Mesothelial cell of epicardium (in vitro differentiated cells): ENCODE data around the gene TMEM141. TPM values are rescaled to one million over a fixed set of nuclear protein-coding genes. Genes with fewer than 3 reads are reported as not detected.
A peak's percentile ranks its signal among the peaks of the same experiment; 100 is the strongest.
"Not testable (repeated sequence)": the region's sequence is repeated elsewhere in the genome, so short reads cannot be mapped to it uniquely, and the experiment has no call there.

Experiments
- DNase-seq, 2 experiments: peaks; one replicate each; pipeline ENCODE4 v3.0.0; 2021; ENCODE audit warnings: low spot score in 2 of 2; ENCODE audit not compliant: unreplicated experiment in 2 of 2
- H3K27ac Mint-ChIP-seq: 2 replicates; pipeline ENCODE4 v1.8.0; 2021; ENCODE audit warnings: mixed read lengths
- H3K27me3 Mint-ChIP-seq: 2 replicates; pipeline ENCODE4 v1.8.0; 2021; ENCODE audit warnings: low read depth, mixed read lengths
- H3K36me3 Mint-ChIP-seq: 2 replicates; pipeline ENCODE4 v1.8.0; 2021; ENCODE audit warnings: mixed read lengths
- H3K4me1 Mint-ChIP-seq: 2 replicates; pipeline ENCODE4 v1.8.0; 2021; ENCODE audit warnings: mixed read lengths
- H3K4me3 Mint-ChIP-seq: 2 replicates; pipeline ENCODE4 v1.8.0; 2021; ENCODE audit warnings: mild to moderate bottlenecking, moderate library complexity, mixed read lengths
- H3K9me3 Mint-ChIP-seq: 2 replicates; pipeline ENCODE4 v1.8.0; 2021; ENCODE audit warnings: mixed read lengths
- CTCF ChIP-seq: fragments of 200-600 bp; sonication (generic); IDR thresholded peaks from one replicate; pipeline ENCODE4 v1.5.0; 2021; ENCODE audit warnings: antibody characterized with exemption; ENCODE audit not compliant: unreplicated experiment
- total RNA-seq: library from RNA; stranded (reverse); gene quantifications from 3 replicates; pipeline ENCODE4 v1.2.1, GENCODE V29; 2021

The TMEM141 gene
- total RNA-seq, 1 donor from 2014 or later = 71.7 TPM

DNA sequence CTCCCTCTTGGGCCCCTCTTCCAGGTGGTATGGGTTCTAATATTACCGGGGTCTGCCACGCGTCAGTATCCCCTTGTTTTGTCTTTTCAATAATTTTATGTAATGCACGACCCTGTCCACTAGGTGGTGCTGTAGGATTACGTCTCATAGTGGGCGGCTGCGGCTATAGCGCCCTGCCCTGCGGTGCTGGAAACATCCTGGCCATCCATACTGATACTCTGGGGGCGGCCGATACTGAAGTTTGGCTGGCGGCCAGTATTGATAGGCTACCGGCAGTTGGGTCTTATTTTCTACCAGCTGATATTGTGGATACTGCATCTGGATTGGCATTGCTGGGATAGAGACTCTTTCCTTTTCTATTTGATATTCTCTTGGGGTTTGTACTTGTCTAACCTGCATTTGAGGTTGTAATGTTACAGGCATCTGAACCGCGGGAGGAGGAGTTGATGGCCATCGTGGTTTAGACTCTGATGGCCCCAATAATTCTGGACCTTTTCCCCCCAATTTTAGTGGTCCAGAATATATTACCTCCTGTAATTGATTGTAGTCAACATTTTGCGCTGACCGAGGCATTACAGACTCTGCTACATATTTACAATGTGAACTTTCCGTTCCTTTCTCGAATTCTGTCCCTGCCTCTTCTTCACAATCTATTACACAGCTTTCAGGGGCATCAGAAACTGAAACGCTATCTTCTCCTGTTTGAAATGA is 3.3 kb upstream of the TMEM141 start:
- Mint-ChIP-seq H3K4me1 (peaks cover 57% of the 10 kb centered on the region), H3K27ac (peak overlapping the region; percentile 97), H3K36me3 (no peaks in the 10 kb centered on the region), H3K4me3 (peak overlapping the region; percentile 17), H3K27me3 (peaks cover 1% of the 10 kb centered on the region), H3K9me3 (no peaks in the 10 kb centered on the region)
- DNase-seq = peak in 1 of 2 experiments; percentile 73
- TF ChIP-seq CTCF = peak; percentile 98

GRCh38 chr9:136788644-136789522 is 2.3 kb upstream of the TMEM141 start:
- not testable (repeated sequence) for DNase-seq, H3K36me3 Mint-ChIP-seq, H3K9me3 Mint-ChIP-seq, H3K27me3 Mint-ChIP-seq
- Mint-ChIP-seq H3K4me3 (peak overlapping the region; percentile 40), H3K4me1 (peaks cover 63% of the 10 kb centered on the region), H3K27ac (peak overlapping the region; percentile 97)

DNA sequence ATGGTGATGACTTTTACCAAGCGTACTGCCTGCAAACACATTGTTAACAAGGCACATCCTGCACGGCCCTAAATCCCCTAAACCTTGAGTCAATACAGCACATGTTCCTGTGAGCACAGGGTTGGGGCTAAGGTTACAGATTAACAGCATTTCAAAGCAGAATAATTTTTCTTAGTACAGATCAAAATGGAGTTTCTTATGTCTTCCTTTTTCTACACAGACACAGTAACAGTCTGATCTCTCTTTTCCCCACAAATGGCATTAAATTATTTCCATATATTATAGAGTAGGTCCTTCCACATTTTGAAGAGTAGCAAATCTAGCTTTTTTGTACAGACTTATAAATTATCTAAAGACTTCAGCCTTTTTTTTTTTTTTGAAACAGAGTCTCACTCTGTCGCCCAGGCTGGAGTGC is 1.6 kb upstream of the TMEM141 start:
- Mint-ChIP-seq H3K9me3 (no peaks in the 10 kb centered on the region), H3K27ac (peak overlapping the region; percentile 97), H3K36me3 (peaks cover 6% of the 10 kb centered on the region), H3K4me1 (peaks cover 59% of the 10 kb centered on the region), H3K27me3 (peaks cover 1% of the 10 kb centered on the region), H3K4me3 (peak overlapping the region; percentile 40)
- no peak for DNase-seq
- TF ChIP-seq CTCF = no peak

DNA sequence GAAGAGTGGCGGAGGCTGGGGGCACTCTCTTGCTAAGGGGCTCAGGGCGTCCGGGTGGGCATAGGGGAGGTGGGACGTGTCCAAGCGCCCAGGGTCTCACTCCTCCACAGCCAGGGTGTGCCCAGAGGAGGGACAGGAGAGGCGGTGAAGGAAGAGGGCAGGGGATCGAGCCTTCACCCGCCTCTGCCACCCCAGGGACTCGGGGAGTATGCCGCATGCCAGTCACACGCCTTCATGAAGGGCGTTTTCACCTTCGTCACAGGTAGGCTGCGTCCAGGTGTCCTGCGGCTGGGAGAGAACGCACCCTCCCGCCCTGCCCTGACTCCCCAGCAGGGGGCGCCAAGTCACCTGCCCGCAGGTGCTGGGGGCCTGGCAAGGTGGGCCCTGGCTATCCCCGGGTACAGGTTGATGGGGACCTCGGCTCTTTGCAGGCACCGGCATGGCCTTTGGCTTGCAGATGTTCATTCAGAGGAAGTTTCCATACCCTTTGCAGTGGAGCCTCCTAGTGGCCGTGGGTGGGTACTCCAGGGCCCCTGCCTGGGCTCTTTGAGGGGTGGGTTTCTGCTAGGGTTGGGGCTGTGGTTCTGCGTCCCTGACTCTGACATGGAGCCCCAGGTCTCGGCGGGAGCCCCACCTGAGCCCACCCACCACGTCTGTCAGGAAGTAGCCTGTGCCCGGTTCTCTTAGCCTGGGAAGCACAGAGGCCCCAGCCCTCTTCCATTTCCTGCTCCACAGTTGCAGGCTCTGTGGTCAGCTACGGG is 552 bp downstream of the TMEM141 start:
- H3K27ac Mint-ChIP-seq = peak overlapping the region; percentile 95
- no peaks in the 10 kb centered on the region for H3K9me3 Mint-ChIP-seq
- H3K36me3 Mint-ChIP-seq = peaks cover 6% of the 10 kb centered on the region
- peak; percentile 57 to 75 for DNase-seq
- peaks cover 1% of the 10 kb centered on the region for H3K27me3 Mint-ChIP-seq
- peak overlapping the region; percentile 76 for H3K4me3 Mint-ChIP-seq
- H3K4me1 Mint-ChIP-seq = peaks cover 69% of the 10 kb centered on the region
- TF ChIP-seq CTCF = peak; percentile 100

- peaks cover 6% of the 10 kb centered on the region for H3K36me3 Mint-ChIP-seq
- H3K4me1 Mint-ChIP-seq = peaks cover 73% of the 10 kb centered on the region
- DNase-seq = no peak
- H3K9me3 Mint-ChIP-seq = no peaks in the 10 kb centered on the region
- peak overlapping the region; percentile 76 for H3K4me3 Mint-ChIP-seq
- TF ChIP-seq CTCF = no peak
- no peaks in the 10 kb centered on the region for H3K27me3 Mint-ChIP-seq
- peak overlapping the region; percentile 43 for H3K27ac Mint-ChIP-seq
Observed at GRCh38 chr9:136792321-136793085, 1.4 kb downstream of the TMEM141 start.
